ENCODE results near the gene SYT6.

Gene SYT6

GRCh38 chr1:114133129-114133528 is 20.5 kb downstream of the SYT6 start:
- Histone ChIP-seq H3K36me3 (ENCODE audit: control insufficient read depth, low read depth, low read length) (peaks cover 94% of the 10 kb centered on the region), H3K9ac (ENCODE audit: low read length) (no peak overlapping the region), H3K4me1 (ENCODE audit: control insufficient read depth, low read depth, low read length) (no peaks in the 10 kb centered on the region), H3K27me3 (ENCODE audit: control insufficient read depth, insufficient read depth, low read length) (no peaks in the 10 kb centered on the region), H3K27ac (ENCODE audit: low read length) (no peak overlapping the region), H3K9me3 (ENCODE audit: control insufficient read depth, low read depth, low read length) (no peaks in the 10 kb centered on the region), H3K4me3 (ENCODE audit: low read length) (no peak overlapping the region)

- Histone ChIP-seq H3K4me3 (ENCODE audit: low read length) (no peak overlapping the region), H3K27ac (ENCODE audit: low read length) (no peak overlapping the region), H3K4me1 (ENCODE audit: control insufficient read depth, low read depth, low read length) (no peaks in the 10 kb centered on the region), H3K27me3 (ENCODE audit: control insufficient read depth, insufficient read depth, low read length) (no peaks in the 10 kb centered on the region), H3K9me3 (ENCODE audit: control insufficient read depth, low read depth, low read length) (no peaks in the 10 kb centered on the region), H3K36me3 (ENCODE audit: control insufficient read depth, low read depth, low read length) (peaks cover 86% of the 10 kb centered on the region), H3K9ac (ENCODE audit: low read length) (no peak overlapping the region)
These were observed 22.0 kb downstream of the SYT6 start for GRCh38 chr1:114131526-114132220.

- H3K4me1 ChIP-seq (ENCODE audit: control insufficient read depth, low read depth, low read length): no peaks in the 10 kb centered on the region
- H3K36me3 ChIP-seq (ENCODE audit: control insufficient read depth, low read depth, low read length): peaks cover 79% of the 10 kb centered on the region
These were observed 22.7 kb downstream of the SYT6 start for GRCh38 chr1:114130846-114131525.

GRCh38 chr1:114130213-114130612 is 23.5 kb downstream of the SYT6 start:
- no peaks in the 10 kb centered on the region for H3K27me3 ChIP-seq (ENCODE audit: control insufficient read depth, insufficient read depth, low read length)
- peaks cover 72% of the 10 kb centered on the region for H3K36me3 ChIP-seq (ENCODE audit: control insufficient read depth, low read depth, low read length)
- no peak overlapping the region for H3K27ac ChIP-seq (ENCODE audit: low read length)
- H3K4me3 ChIP-seq (ENCODE audit: low read length): no peak overlapping the region
- H3K9me3 ChIP-seq (ENCODE audit: control insufficient read depth, low read depth, low read length): no peaks in the 10 kb centered on the region
- H3K9ac ChIP-seq (ENCODE audit: low read length): no peak overlapping the region
- H3K4me1 ChIP-seq (ENCODE audit: control insufficient read depth, low read depth, low read length): no peaks in the 10 kb centered on the region

More at GRCh38 chr1:114130846-114131525, 22.7 kb downstream of the SYT6 start:
- no peak overlapping the region for H3K27ac ChIP-seq (ENCODE audit: low read length)
- H3K27me3 ChIP-seq (ENCODE audit: control insufficient read depth, insufficient read depth, low read length): no peaks in the 10 kb centered on the region
- no peak overlapping the region for H3K9ac ChIP-seq (ENCODE audit: low read length)
- no peak overlapping the region for H3K4me3 ChIP-seq (ENCODE audit: low read length)
- H3K9me3 ChIP-seq (ENCODE audit: control insufficient read depth, low read depth, low read length): no peaks in the 10 kb centered on the region

GRCh38 chr1:114128293-114128692 is 25.4 kb downstream of the SYT6 start:
- no peaks in the 10 kb centered on the region for H3K27me3 ChIP-seq (ENCODE audit: control insufficient read depth, insufficient read depth, low read length)
- no peaks in the 10 kb centered on the region for H3K9me3 ChIP-seq (ENCODE audit: control insufficient read depth, low read depth, low read length)
- H3K9ac ChIP-seq (ENCODE audit: low read length): no peak overlapping the region
- H3K4me3 ChIP-seq (ENCODE audit: low read length): no peak overlapping the region
- peaks cover 2% of the 10 kb centered on the region for H3K4me1 ChIP-seq (ENCODE audit: control insufficient read depth, low read depth, low read length)
- H3K36me3 ChIP-seq (ENCODE audit: control insufficient read depth, low read depth, low read length): peaks cover 53% of the 10 kb centered on the region
- H3K27ac ChIP-seq (ENCODE audit: low read length): no peak overlapping the region

- Histone ChIP-seq H3K9ac (ENCODE audit: low read length) (no peak overlapping the region), H3K9me3 (ENCODE audit: control insufficient read depth, low read depth, low read length) (no peaks in the 10 kb centered on the region), H3K27ac (ENCODE audit: low read length) (no peak overlapping the region), H3K27me3 (ENCODE audit: control insufficient read depth, insufficient read depth, low read length) (no peaks in the 10 kb centered on the region), H3K4me1 (ENCODE audit: control insufficient read depth, low read depth, low read length) (peaks cover 5% of the 10 kb centered on the region), H3K4me3 (ENCODE audit: low read length) (no peak overlapping the region), H3K36me3 (ENCODE audit: control insufficient read depth, low read depth, low read length) (peaks cover 40% of the 10 kb centered on the region)
These were observed 27.2 kb downstream of the SYT6 start for GRCh38 chr1:114126261-114127095.

GRCh38 chr1:114124644-114125043 is 29.0 kb downstream of the SYT6 start:
- peaks cover 23% of the 10 kb centered on the region for H3K36me3 ChIP-seq (ENCODE audit: control insufficient read depth, low read depth, low read length)
- no peaks in the 10 kb centered on the region for H3K27me3 ChIP-seq (ENCODE audit: control insufficient read depth, insufficient read depth, low read length)
- H3K9me3 ChIP-seq (ENCODE audit: control insufficient read depth, low read depth, low read length): no peaks in the 10 kb centered on the region
- peaks cover 5% of the 10 kb centered on the region for H3K4me1 ChIP-seq (ENCODE audit: control insufficient read depth, low read depth, low read length)
- no peak overlapping the region for H3K9ac ChIP-seq (ENCODE audit: low read length)
- H3K27ac ChIP-seq (ENCODE audit: low read length): no peak overlapping the region
- no peak overlapping the region for H3K4me3 ChIP-seq (ENCODE audit: low read length)

GRCh38 chr1:114122941-114123618 is 30.6 kb downstream of the SYT6 start:
- H3K36me3 ChIP-seq (ENCODE audit: control insufficient read depth, low read depth, low read length): peaks cover 13% of the 10 kb centered on the region
- no peak overlapping the region for H3K4me3 ChIP-seq (ENCODE audit: low read length)
- H3K27ac ChIP-seq (ENCODE audit: low read length): no peak overlapping the region
- no peak overlapping the region for H3K9ac ChIP-seq (ENCODE audit: low read length)
- H3K4me1 ChIP-seq (ENCODE audit: control insufficient read depth, low read depth, low read length): peaks cover 13% of the 10 kb centered on the region
- no peaks in the 10 kb centered on the region for H3K9me3 ChIP-seq (ENCODE audit: control insufficient read depth, low read depth, low read length)
- no peaks in the 10 kb centered on the region for H3K27me3 ChIP-seq (ENCODE audit: control insufficient read depth, insufficient read depth, low read length)

GRCh38 chr1:114118351-114118990 is 35.2 kb downstream of the SYT6 start:
- Histone ChIP-seq H3K9me3 (ENCODE audit: control insufficient read depth, low read depth, low read length) (no peaks in the 10 kb centered on the region), H3K36me3 (ENCODE audit: control insufficient read depth, low read depth, low read length) (peaks cover 22% of the 10 kb centered on the region), H3K27me3 (ENCODE audit: control insufficient read depth, insufficient read depth, low read length) (no peaks in the 10 kb centered on the region), H3K4me3 (ENCODE audit: low read length) (no peak overlapping the region), H3K4me1 (ENCODE audit: control insufficient read depth, low read depth, low read length) (peaks cover 17% of the 10 kb centered on the region), H3K9ac (ENCODE audit: low read length) (no peak overlapping the region), H3K27ac (ENCODE audit: low read length) (no peak overlapping the region)

GRCh38 chr1:114117654-114118053 is 36.0 kb downstream of the SYT6 start:
- Histone ChIP-seq H3K36me3 (ENCODE audit: control insufficient read depth, low read depth, low read length) (peaks cover 24% of the 10 kb centered on the region), H3K9me3 (ENCODE audit: control insufficient read depth, low read depth, low read length) (no peaks in the 10 kb centered on the region), H3K27ac (ENCODE audit: low read length) (no peak overlapping the region), H3K27me3 (ENCODE audit: control insufficient read depth, insufficient read depth, low read length) (no peaks in the 10 kb centered on the region), H3K4me1 (ENCODE audit: control insufficient read depth, low read depth, low read length) (peaks cover 16% of the 10 kb centered on the region), H3K9ac (ENCODE audit: low read length) (no peak overlapping the region), H3K4me3 (ENCODE audit: low read length) (no peak overlapping the region)

- H3K9me3 ChIP-seq (ENCODE audit: control insufficient read depth, low read depth, low read length): no peaks in the 10 kb centered on the region
- H3K4me1 ChIP-seq (ENCODE audit: control insufficient read depth, low read depth, low read length): peaks cover 16% of the 10 kb centered on the region
- H3K36me3 ChIP-seq (ENCODE audit: control insufficient read depth, low read depth, low read length): peaks cover 23% of the 10 kb centered on the region
- H3K27ac ChIP-seq (ENCODE audit: low read length): no peak overlapping the region
- no peak overlapping the region for H3K4me3 ChIP-seq (ENCODE audit: low read length)
- no peaks in the 10 kb centered on the region for H3K27me3 ChIP-seq (ENCODE audit: control insufficient read depth, insufficient read depth, low read length)
- H3K9ac ChIP-seq (ENCODE audit: low read length): no peak overlapping the region
These were observed 37.6 kb downstream of the SYT6 start for GRCh38 chr1:114116086-114116485.

Data from iPS-18a (cell line).